ENCODE results near the gene CNTNAP5.

CNTNAP5 gene

GRCh38 chr2:124426625-124427024, 401.5 kb downstream of the CNTNAP5 start:
- H3K4me3 ChIP-seq (ENCODE audit: low read length), result no peak overlapping the region
- DNase-seq (ENCODE audit: low read depth), result no peak
- TF ChIP-seq CTCF (conservative IDR thresholded peaks at IDR 0.05; ENCODE audit: low read length), result no peak

GRCh38 chr2:124437811-124438210, 412.7 kb downstream of the CNTNAP5 start:
- no peak overlapping the region for H3K4me3 ChIP-seq (ENCODE audit: low read length)
- DNase-seq (ENCODE audit: low read depth), result no peak
- no peak for TF ChIP-seq CTCF (conservative IDR thresholded peaks at IDR 0.05; ENCODE audit: low read length)

DNA sequence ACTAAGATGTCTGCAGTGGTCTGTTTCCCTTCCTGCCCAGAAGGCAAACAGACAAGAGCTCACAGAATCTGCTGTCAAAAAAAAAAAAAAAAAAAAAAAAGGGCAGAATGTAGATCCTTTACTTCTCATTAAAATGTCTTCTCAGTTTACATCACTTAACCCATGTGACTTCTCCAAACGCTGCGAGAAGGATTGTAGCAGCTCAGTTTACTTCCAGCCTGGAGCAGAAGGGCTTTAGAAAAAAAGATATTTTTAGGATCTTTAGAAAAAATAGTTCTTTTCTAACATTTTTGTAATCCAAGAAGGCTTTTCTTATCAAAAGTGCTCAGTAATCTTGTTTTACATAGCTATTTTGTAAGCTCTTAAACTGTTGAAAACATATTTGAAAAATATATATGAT, 425.4 kb downstream of the CNTNAP5 start:
- DNase-seq (ENCODE audit: low read depth), result no peak
- no peak overlapping the region for H3K4me3 ChIP-seq (ENCODE audit: low read length)
- TF ChIP-seq CTCF (conservative IDR thresholded peaks at IDR 0.05; ENCODE audit: low read length), result no peak

- DNase-seq (ENCODE audit: low read depth), result no peak
- TF ChIP-seq CTCF (conservative IDR thresholded peaks at IDR 0.05; ENCODE audit: low read length), result no peak
- H3K4me3 ChIP-seq (ENCODE audit: low read length), result no peak overlapping the region
Observed at GRCh38 chr2:124476291-124476690, 451.2 kb downstream of the CNTNAP5 start.

DNA sequence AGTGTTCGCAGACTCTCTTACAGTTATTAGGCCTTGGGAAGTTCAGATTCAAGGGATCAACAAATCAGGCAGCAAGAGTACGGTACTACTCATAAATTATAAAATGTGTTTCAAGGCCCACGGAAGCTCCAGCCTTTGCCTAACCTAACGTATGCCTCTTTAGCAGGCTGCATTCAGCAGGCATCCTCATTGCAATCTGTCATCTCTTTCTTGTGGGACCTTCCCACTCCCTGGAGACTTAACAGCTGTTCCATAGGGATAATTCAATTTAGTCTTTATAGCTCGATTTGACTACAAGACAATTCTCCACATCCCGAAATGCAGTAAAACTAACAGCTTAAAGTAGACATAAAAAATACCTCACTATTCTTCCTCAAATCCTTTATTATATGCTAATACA, 453.7 kb downstream of the CNTNAP5 start:
- no peak overlapping the region for H3K4me3 ChIP-seq (ENCODE audit: low read length)
- DNase-seq (ENCODE audit: low read depth), result no peak
- TF ChIP-seq CTCF (conservative IDR thresholded peaks at IDR 0.05; ENCODE audit: low read length), result no peak

DNA sequence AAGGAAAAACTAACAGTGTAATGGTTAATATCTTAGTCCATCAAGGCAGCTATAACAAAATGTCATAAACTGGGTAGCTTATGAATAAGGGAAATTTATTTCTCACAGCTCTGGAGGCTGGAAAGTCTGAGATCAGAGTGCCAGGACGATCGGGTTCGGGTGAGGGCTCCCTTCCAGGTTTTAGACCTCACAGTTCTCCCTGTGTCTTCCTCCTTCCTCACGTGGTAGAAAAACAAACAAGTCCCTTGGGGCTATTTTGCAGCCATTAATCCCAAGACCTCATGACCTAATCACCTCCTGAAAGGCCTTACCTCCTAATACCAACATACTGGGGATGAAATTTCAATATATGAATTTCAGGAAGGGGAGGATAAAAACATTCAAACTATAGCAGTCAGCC, 455.9 kb downstream of the CNTNAP5 start:
- TF ChIP-seq CTCF (conservative IDR thresholded peaks at IDR 0.05; ENCODE audit: low read length), result no peak
- DNase-seq (ENCODE audit: low read depth), result no peak
- H3K4me3 ChIP-seq (ENCODE audit: low read length), result no peak overlapping the region

DNA sequence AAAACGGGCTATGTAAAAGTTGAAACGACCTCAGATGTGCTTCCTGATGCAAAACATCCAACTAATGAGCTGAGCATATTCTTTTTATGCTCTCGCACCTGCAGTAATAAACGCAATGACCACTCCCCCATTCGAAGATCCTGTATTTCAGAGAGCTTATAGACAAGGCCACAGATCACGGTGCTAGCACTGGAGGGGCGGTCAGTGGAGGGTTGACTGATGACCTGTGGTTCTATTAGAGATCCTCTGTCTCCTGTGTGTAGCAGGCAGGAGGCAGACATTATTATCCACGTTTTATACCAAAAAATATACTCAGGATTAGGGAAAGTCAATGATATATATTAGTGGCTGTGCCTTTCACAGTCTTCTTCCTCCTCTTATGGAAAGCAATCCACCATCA, 457.0 kb downstream of the CNTNAP5 start:
- TF ChIP-seq CTCF (conservative IDR thresholded peaks at IDR 0.05; ENCODE audit: low read length), result no peak
- H3K4me3 ChIP-seq (ENCODE audit: low read length), result no peak overlapping the region
- no peak for DNase-seq (ENCODE audit: low read depth)

Measured in AG10803 (cell line).